Measurements from ENCODE around the gene FOXL1. TPM values are rescaled to one million over a fixed set of nuclear protein-coding genes. Genes with fewer than 3 reads are reported as not detected.

Gene FOXL1
- total RNA-seq, 8 experiments from 2014 or later, result 0.09 to 12.6 (median 0.38) TPM; not detected in 1

- WGBS, 10 experiments, result 70 to 100% (median 90%) methylated on average over 2 to 9 of the region's 16 CpGs
- H3K27ac ChIP-seq, result no peak overlapping the region
- no peak overlapping the region for H3K4me3 ChIP-seq
- in situ Hi-C loops (cut with MboI; ENCODE audit: low pct_unique_long_range_greater_than_20kb in 2 of 9, low sequenced_read_pairs in 9 of 9, unreplicated experiment in 9 of 9), result no loop called here
- ATAC-seq (replicated peaks in 6 of 8), result no peak
- H3K4me1 ChIP-seq (replicated peaks in 1 of 2), result no peaks in the 10 kb centered on the region
Measured at GRCh38 chr16:86622700-86623615, 44.6 kb downstream of the FOXL1 start.

- H3K27ac ChIP-seq, result no peak overlapping the region
- no peak overlapping the region for H3K4me3 ChIP-seq
- H3K4me1 ChIP-seq (replicated peaks in 1 of 2), result peaks cover 0 to 4% of the 10 kb centered on the region in 2 donors
- 40 to 100% (median 78%) methylated on average over 1 to 4 of the region's 17 CpGs; no CpG with 5 or more reads in 4 of the 10 experiments for WGBS, 10 experiments
- ATAC-seq (replicated peaks in 6 of 8), result no peak
- in situ Hi-C loops (cut with MboI; ENCODE audit: low pct_unique_long_range_greater_than_20kb in 2 of 9, low sequenced_read_pairs in 9 of 9, unreplicated experiment in 9 of 9), result no loop called here
Measured at GRCh38 chr16:86625029-86625428, 46.7 kb downstream of the FOXL1 start.

- H3K4me3 ChIP-seq, result no peak overlapping the region
- in situ Hi-C loops (cut with MboI; ENCODE audit: low pct_unique_long_range_greater_than_20kb in 2 of 9, low sequenced_read_pairs in 9 of 9, unreplicated experiment in 9 of 9), result no loop called here
- ATAC-seq (replicated peaks in 6 of 8), result no peak
Measured at GRCh38 chr16:86625821-86626220, 47.5 kb downstream of the FOXL1 start.

GRCh38 chr16:86626284-86626683, 47.9 kb downstream of the FOXL1 start:
- Histone ChIP-seq H3K27ac (no peak overlapping the region), H3K4me3 (no peak overlapping the region), H3K4me1 (replicated peaks in 1 of 2) (peaks cover 0 to 7% of the 10 kb centered on the region in 2 donors)
- in situ Hi-C loops (cut with MboI; ENCODE audit: low pct_unique_long_range_greater_than_20kb in 2 of 9, low sequenced_read_pairs in 9 of 9, unreplicated experiment in 9 of 9), result no loop called here
- 40 to 100% (median 68%) methylated on average over 1 to 7 of the region's 12 CpGs; no CpG with 5 or more reads in 5 of the 10 experiments for WGBS, 10 experiments
- no peak for ATAC-seq (replicated peaks in 6 of 8)

More at GRCh38 chr16:86625821-86626220, 47.5 kb downstream of the FOXL1 start:
- 68 to 100% (median 80%) methylated on average over 1 to 6 of the region's 7 CpGs; no CpG with 5 or more reads in 1 of the 10 experiments for WGBS, 10 experiments
- Histone ChIP-seq H3K27ac (no peak overlapping the region), H3K4me1 (replicated peaks in 1 of 2) (peaks cover 0 to 7% of the 10 kb centered on the region in 2 donors)

- WGBS, 10 experiments, result 92 to 100% (median 100%) methylated on average over 1 to 4 of the region's 8 CpGs; no CpG with 5 or more reads in 4 of the 10 experiments
- peaks cover 0 to 7% of the 10 kb centered on the region in 2 donors for H3K4me1 ChIP-seq (replicated peaks in 1 of 2)
- in situ Hi-C loops (cut with MboI; ENCODE audit: low pct_unique_long_range_greater_than_20kb in 2 of 9, low sequenced_read_pairs in 9 of 9, unreplicated experiment in 9 of 9), result no loop called here
- H3K27ac ChIP-seq, result no peak overlapping the region
- no peak for ATAC-seq (replicated peaks in 6 of 8)
- no peak overlapping the region for H3K4me3 ChIP-seq
Measured at GRCh38 chr16:86626966-86627365, 48.6 kb downstream of the FOXL1 start.

- in situ Hi-C loops (cut with MboI; ENCODE audit: low pct_unique_long_range_greater_than_20kb in 2 of 9, low sequenced_read_pairs in 9 of 9, unreplicated experiment in 9 of 9), result no loop called here
- peak in 1 of 8 experiments; percentile 33 for ATAC-seq (replicated peaks in 6 of 8)
Measured at GRCh38 chr16:86628614-86629013, 50.3 kb downstream of the FOXL1 start.

GRCh38 chr16:86630471-86630870, 52.1 kb downstream of the FOXL1 start:
- in situ Hi-C loops (cut with MboI; ENCODE audit: low pct_unique_long_range_greater_than_20kb in 2 of 9, low sequenced_read_pairs in 9 of 9, unreplicated experiment in 9 of 9), result no loop called here
- ATAC-seq (replicated peaks in 6 of 8), result peak in 5 of 8 experiments; percentile 52 to 91 (median 77)

More at GRCh38 chr16:86628614-86629013, 50.3 kb downstream of the FOXL1 start:
- peaks cover 0 to 7% of the 10 kb centered on the region in 2 donors for H3K4me1 ChIP-seq (replicated peaks in 1 of 2)
- no peak overlapping the region for H3K27ac ChIP-seq
- no peak overlapping the region for H3K4me3 ChIP-seq
- 49 to 93% (median 72%) methylated on average over 2 to 4 of the region's 5 CpGs; no CpG with 5 or more reads in 5 of the 10 experiments for WGBS, 10 experiments

GRCh38 chr16:86631444-86631843, 53.1 kb downstream of the FOXL1 start:
- peak in 2 of 8 experiments; percentile 61 to 73 for ATAC-seq (replicated peaks in 6 of 8)
- 0 to 93% (median 84%) methylated on average over 1 to 7 of the region's 9 CpGs; no CpG with 5 or more reads in 1 of the 10 experiments for WGBS, 10 experiments
- Histone ChIP-seq H3K4me1 (replicated peaks in 1 of 2) (peaks cover 4 to 10% of the 10 kb centered on the region in 2 donors), H3K4me3 (no peak overlapping the region), H3K27ac (no peak overlapping the region)
- in situ Hi-C loops (cut with MboI; ENCODE audit: low pct_unique_long_range_greater_than_20kb in 2 of 9, low sequenced_read_pairs in 9 of 9, unreplicated experiment in 9 of 9), result no loop called here

More at GRCh38 chr16:86630471-86630870, 52.1 kb downstream of the FOXL1 start:
- 76 to 100% (median 88%) methylated on average over 1 to 5 of the region's 13 CpGs; no CpG with 5 or more reads in 3 of the 10 experiments for WGBS, 10 experiments
- no peak overlapping the region for H3K4me3 ChIP-seq
- H3K4me1 ChIP-seq (replicated peaks in 1 of 2), result peaks cover 4 to 9% of the 10 kb centered on the region in 2 donors
- H3K27ac ChIP-seq, result peak overlapping the region in 1 of 2 donors; percentile 19

Other genes starting within 250 kb of the FOXL1 start
- gene FOXF1, start 68.0 kb upstream of the FOXL1 start, total RNA-seq, result under 1 TPM in 5 of 8 experiments, not detected in 3; 0.05 to 0.71 (median 0.17) TPM
- 10 to 100 TPM; 10.4 to 36.4 (median 19.4) TPM for gene MTHFSD, start 23.3 kb upstream of the FOXL1 start, total RNA-seq
- 1 to 10 TPM in 1 of 8 experiments, under 1 TPM in 5, not detected in 2; 0.05 to 2.8 (median 0.19) TPM for gene FOXC2, start 11.7 kb upstream of the FOXL1 start, total RNA-seq

Measured in motor neuron (in vitro differentiated cells).